Suprapubic skin (tissue), 4 donors: Measurements from ENCODE around the gene TAF5. TPM values are rescaled to one million over a fixed set of nuclear protein-coding genes. Genes with fewer than 3 reads are reported as not detected.

Experiments
- DNase-seq, 2 donors: peaks; one replicate each; pipeline ENCODE4 v3.0.0-alpha.2; 2019; ENCODE audit warnings: low spot score in 2 of 2
- H3K27ac ChIP-seq: fragments of 200-600 bp; sonication (generic); one replicate; pipeline ENCODE4 v1.5.1; 2019
- H3K27me3 ChIP-seq: fragments of 200-600 bp; sonication (generic); one replicate; pipeline ENCODE4 v1.5.1; 2019
- H3K36me3 ChIP-seq: fragments of 200-600 bp; sonication (generic); one replicate; pipeline ENCODE4 v1.5.1; 2019
- H3K4me1 ChIP-seq: fragments of 200-600 bp; sonication (generic); one replicate; pipeline ENCODE4 v1.5.1; 2019
- H3K4me3 ChIP-seq: fragments of 200-600 bp; sonication (generic); one replicate; pipeline ENCODE4 v1.5.1; 2019; ENCODE audit warnings: mild to moderate bottlenecking
- H3K9me3 ChIP-seq: fragments of 200-600 bp; sonication (generic); one replicate; pipeline ENCODE4 v1.5.1; 2019
- EP300 ChIP-seq: sonication (generic); formaldehyde crosslinking; IDR thresholded peaks from one replicate; pipeline ENCODE4 v1.6.1; 2017; ENCODE audit warnings: antibody characterized with exemption
- POLR2A ChIP-seq, 2 donors: fragments of 450-650 bp; IDR thresholded peaks; one replicate each; pipeline ENCODE4 v1.6.1; 2017; ENCODE audit warnings: antibody characterized with exemption in 2 of 2, mild to moderate bottlenecking in 2 of 2, moderate library complexity in 2 of 2
- POLR2AphosphoS5 ChIP-seq, 3 donors: sonication (generic); formaldehyde crosslinking; IDR thresholded peaks; one replicate each; pipeline ENCODE4 v1.6.1; 2017; ENCODE audit warnings: antibody characterized with exemption in 3 of 3
- WGBS: methylation state at CpG from one replicate; pipeline ENCODE4 v1.1.5; 2018; 5-methylcytosine and 5-hydroxymethylcytosine counted together
- total RNA-seq, 4 donors: library from RNA; depleted of rRNA; stranded (reverse); fragments of >200 nt; gene quantifications; one replicate each; pipeline ENCODE4 v1.1.0, GENCODE V29; 2016
- TF ChIP-seq, protein P1 (sequence below), 2 donors: fragments of 200-600 bp in 1 of 2; fragments of 450-650 bp in 1 of 2; sonication (generic) in 1 of 2; IDR thresholded peaks; one replicate each; pipeline ENCODE4 v1.5.1; 2016 to 2019; ENCODE audit warnings: antibody characterized with exemption in 2 of 2, mild to moderate bottlenecking in 1 of 2, moderate library complexity in 1 of 2

The TAF5 gene
- total RNA-seq, 4 donors from 2014 or later: 3.6 to 5.4 (median 4.1) TPM

DNA sequence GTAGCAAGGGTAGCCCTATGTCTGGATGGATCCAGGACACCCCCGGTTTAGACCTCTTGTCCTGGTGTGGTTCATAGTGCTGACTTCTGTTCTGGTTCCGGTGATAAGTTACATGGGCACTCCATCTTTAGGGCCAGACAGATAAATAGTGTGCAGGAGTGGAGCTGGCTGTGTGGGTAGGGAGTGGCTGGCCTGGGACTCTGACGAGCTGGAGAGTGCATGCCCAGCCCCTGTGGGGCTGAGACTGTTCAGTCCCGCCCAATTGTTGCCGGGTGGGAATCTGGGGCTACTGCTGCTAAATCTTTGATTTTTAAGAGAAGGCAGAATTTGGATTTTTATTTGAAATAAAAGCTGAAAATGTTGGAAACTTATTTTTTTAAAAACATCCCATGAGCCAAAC, 56.0 kb downstream of the TAF5 start:
- WGBS: 83% methylated on average over 5 of the region's 5 CpGs
- H3K36me3 ChIP-seq: peaks cover 96% of the 10 kb centered on the region

GRCh38 chr10:103427866-103428265, 60.1 kb downstream of the TAF5 start:
- Histone ChIP-seq H3K9me3 (no peaks in the 10 kb centered on the region), H3K4me3 (no peak overlapping the region), H3K27ac (no peak overlapping the region), H3K27me3 (no peaks in the 10 kb centered on the region), H3K4me1 (no peaks in the 10 kb centered on the region), H3K36me3 (peaks cover 87% of the 10 kb centered on the region)
- WGBS: 88% methylated on average over 9 of the region's 9 CpGs
- no peak for TF ChIP-seq EP300
- no peak for TF ChIP-seq POLR2A (IDR thresholded peaks at IDR 0.05)
- TF ChIP-seq, protein P1, sequence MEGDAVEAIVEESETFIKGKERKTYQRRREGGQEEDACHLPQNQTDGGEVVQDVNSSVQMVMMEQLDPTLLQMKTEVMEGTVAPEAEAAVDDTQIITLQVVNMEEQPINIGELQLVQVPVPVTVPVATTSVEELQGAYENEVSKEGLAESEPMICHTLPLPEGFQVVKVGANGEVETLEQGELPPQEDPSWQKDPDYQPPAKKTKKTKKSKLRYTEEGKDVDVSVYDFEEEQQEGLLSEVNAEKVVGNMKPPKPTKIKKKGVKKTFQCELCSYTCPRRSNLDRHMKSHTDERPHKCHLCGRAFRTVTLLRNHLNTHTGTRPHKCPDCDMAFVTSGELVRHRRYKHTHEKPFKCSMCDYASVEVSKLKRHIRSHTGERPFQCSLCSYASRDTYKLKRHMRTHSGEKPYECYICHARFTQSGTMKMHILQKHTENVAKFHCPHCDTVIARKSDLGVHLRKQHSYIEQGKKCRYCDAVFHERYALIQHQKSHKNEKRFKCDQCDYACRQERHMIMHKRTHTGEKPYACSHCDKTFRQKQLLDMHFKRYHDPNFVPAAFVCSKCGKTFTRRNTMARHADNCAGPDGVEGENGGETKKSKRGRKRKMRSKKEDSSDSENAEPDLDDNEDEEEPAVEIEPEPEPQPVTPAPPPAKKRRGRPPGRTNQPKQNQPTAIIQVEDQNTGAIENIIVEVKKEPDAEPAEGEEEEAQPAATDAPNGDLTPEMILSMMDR (IDR thresholded peaks at IDR 0.05): no peak
- no peak for TF ChIP-seq POLR2AphosphoS5 (IDR thresholded peaks at IDR 0.05)
- no peak for DNase-seq

More for the DNA sequence above, 56.0 kb downstream of the TAF5 start:
- no peak for TF ChIP-seq POLR2A (IDR thresholded peaks at IDR 0.05)
- TF ChIP-seq, protein P1 (IDR thresholded peaks at IDR 0.05): no peak
- no peak for TF ChIP-seq EP300
- no peak for TF ChIP-seq POLR2AphosphoS5 (IDR thresholded peaks at IDR 0.05)
- H3K27me3 ChIP-seq: no peaks in the 10 kb centered on the region
- no peak for DNase-seq
- H3K4me1 ChIP-seq: no peaks in the 10 kb centered on the region
- H3K4me3 ChIP-seq: no peak overlapping the region
- H3K27ac ChIP-seq: no peak overlapping the region
- no peaks in the 10 kb centered on the region for H3K9me3 ChIP-seq

- 74% methylated on average over 5 of the region's 5 CpGs for WGBS
- Histone ChIP-seq H3K27me3 (no peaks in the 10 kb centered on the region), H3K4me1 (no peaks in the 10 kb centered on the region), H3K36me3 (peaks cover 87% of the 10 kb centered on the region), H3K9me3 (no peaks in the 10 kb centered on the region), H3K4me3 (no peak overlapping the region), H3K27ac (no peak overlapping the region)
- DNase-seq: no peak
- no peak for TF ChIP-seq POLR2A (IDR thresholded peaks at IDR 0.05)
- no peak for TF ChIP-seq POLR2AphosphoS5 (IDR thresholded peaks at IDR 0.05)
- TF ChIP-seq EP300: no peak
- TF ChIP-seq, protein P1 (IDR thresholded peaks at IDR 0.05): no peak
Observed at GRCh38 chr10:103428989-103429643, 61.3 kb downstream of the TAF5 start.

DNA sequence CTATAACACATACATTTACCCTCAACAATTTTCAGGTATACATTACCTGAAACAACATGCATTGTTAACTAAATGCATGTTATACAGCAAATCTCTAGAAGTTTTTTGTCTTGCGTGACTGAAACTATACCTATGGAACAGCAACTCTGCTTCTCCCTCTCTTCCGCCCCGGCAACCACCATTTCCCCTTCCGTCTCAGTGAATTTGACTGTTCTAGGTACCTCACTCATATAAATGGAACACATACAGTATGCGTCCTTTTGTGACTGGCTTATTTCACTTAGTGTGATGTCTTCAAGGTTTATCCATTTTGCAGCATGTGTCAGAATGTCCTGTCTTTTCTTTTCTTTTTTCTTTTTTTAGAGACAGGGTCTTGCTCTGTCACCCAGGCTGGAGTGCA, 61.9 kb downstream of the TAF5 start:
- TF ChIP-seq EP300: no peak
- TF ChIP-seq, protein P1 (IDR thresholded peaks at IDR 0.05): no peak
- no peak for TF ChIP-seq POLR2AphosphoS5 (IDR thresholded peaks at IDR 0.05)
- TF ChIP-seq POLR2A (IDR thresholded peaks at IDR 0.05): no peak
- peaks cover 87% of the 10 kb centered on the region for H3K36me3 ChIP-seq
- H3K27ac ChIP-seq: no peak overlapping the region
- no peaks in the 10 kb centered on the region for H3K4me1 ChIP-seq
- 92% methylated on average over 5 of the region's 5 CpGs for WGBS
- no peak for DNase-seq
- no peak overlapping the region for H3K4me3 ChIP-seq
- no peaks in the 10 kb centered on the region for H3K9me3 ChIP-seq
- H3K27me3 ChIP-seq: no peaks in the 10 kb centered on the region

- 89% methylated on average over 8 of the region's 8 CpGs for WGBS
- H3K27ac ChIP-seq: no peak overlapping the region
- peaks cover 84% of the 10 kb centered on the region for H3K36me3 ChIP-seq
- H3K9me3 ChIP-seq: no peaks in the 10 kb centered on the region
- TF ChIP-seq, protein P1 (IDR thresholded peaks at IDR 0.05): no peak
- no peak for TF ChIP-seq POLR2A (IDR thresholded peaks at IDR 0.05)
- no peak for TF ChIP-seq POLR2AphosphoS5 (IDR thresholded peaks at IDR 0.05)
- no peak for TF ChIP-seq EP300
- H3K4me3 ChIP-seq: no peak overlapping the region
- no peaks in the 10 kb centered on the region for H3K4me1 ChIP-seq
- no peaks in the 10 kb centered on the region for H3K27me3 ChIP-seq
- no peak for DNase-seq
Observed at GRCh38 chr10:103431902-103432301, 64.1 kb downstream of the TAF5 start.
